Esophagus muscularis mucosa (tissue), 3 donors: ENCODE data around the gene POU2F1.

Experiments
- POLR2A ChIP-seq: fragments of 450-650 bp; IDR thresholded peaks from one replicate; pipeline ENCODE4 v1.6.1; 2017; ENCODE audit warnings: antibody characterized with exemption, moderate library complexity, mild to moderate bottlenecking, low read depth
- TF ChIP-seq, protein P1 (sequence below), 3 experiments: fragments of 200-600 bp in 2 of 3; fragments of 450-650 bp in 1 of 3; sonication (generic) in 2 of 3; IDR thresholded peaks; one replicate each; pipeline ENCODE4 v1.5.1; 2017 to 2019; ENCODE audit warnings: antibody characterized with exemption in 3 of 3, mild to moderate bottlenecking in 2 of 3, moderate library complexity in 1 of 3

DNA sequence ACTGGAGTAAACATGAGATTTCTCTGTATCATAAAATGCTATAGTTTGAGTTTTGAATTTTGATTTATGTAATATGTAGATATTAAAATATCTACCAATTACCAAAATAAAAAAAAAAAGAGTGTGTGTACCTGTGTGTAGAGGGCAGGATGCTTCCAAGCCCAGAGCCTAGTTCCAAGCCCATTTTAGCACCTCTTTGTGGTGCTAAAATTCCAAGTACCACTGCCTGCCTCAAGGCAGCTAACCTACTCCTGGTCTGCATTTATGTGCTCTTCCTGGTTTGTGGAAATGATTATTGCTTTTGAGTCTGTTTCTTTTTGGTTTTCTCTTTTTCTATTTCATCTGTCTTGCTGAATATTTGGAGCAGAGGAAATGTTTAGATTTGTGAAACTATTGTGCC is 8.7 kb upstream of the POU2F1 start:
- TF ChIP-seq, protein P1, sequence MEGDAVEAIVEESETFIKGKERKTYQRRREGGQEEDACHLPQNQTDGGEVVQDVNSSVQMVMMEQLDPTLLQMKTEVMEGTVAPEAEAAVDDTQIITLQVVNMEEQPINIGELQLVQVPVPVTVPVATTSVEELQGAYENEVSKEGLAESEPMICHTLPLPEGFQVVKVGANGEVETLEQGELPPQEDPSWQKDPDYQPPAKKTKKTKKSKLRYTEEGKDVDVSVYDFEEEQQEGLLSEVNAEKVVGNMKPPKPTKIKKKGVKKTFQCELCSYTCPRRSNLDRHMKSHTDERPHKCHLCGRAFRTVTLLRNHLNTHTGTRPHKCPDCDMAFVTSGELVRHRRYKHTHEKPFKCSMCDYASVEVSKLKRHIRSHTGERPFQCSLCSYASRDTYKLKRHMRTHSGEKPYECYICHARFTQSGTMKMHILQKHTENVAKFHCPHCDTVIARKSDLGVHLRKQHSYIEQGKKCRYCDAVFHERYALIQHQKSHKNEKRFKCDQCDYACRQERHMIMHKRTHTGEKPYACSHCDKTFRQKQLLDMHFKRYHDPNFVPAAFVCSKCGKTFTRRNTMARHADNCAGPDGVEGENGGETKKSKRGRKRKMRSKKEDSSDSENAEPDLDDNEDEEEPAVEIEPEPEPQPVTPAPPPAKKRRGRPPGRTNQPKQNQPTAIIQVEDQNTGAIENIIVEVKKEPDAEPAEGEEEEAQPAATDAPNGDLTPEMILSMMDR (IDR thresholded peaks at IDR 0.05), result no peak
- TF ChIP-seq POLR2A, result no peak
